Skin epidermis (tissue), 12 donors: ENCODE measurements around the gene TMEM141.
"Not testable (repeated sequence)": the region's sequence is repeated elsewhere in the genome, so short reads cannot be mapped to it uniquely, and the experiment has no call there.

Source experiments
- H3K27ac ChIP-seq, 21 experiments: fragments of 200-600 bp; sonication (generic) in 11 of 21; one replicate each; pipeline ENCODE4 v1.5.0; 2020; ENCODE audit warnings: mild to moderate bottlenecking in 3 of 21, inconsistent platforms in 2 of 21, moderate library complexity in 2 of 21
- H3K4me3 ChIP-seq, 7 experiments: fragments of 200-600 bp; sonication (generic) in 2 of 7; one replicate each; pipeline ENCODE4 v1.5.0; 2020; ENCODE audit warnings: inconsistent platforms in 2 of 7, mild to moderate bottlenecking in 2 of 7, moderate library complexity in 1 of 7

Gene TMEM141

GRCh38 chr9:136754626-136755301 is 36.4 kb upstream of the TMEM141 start:
- H3K27ac ChIP-seq = no peak overlapping the region
- no peak overlapping the region for H3K4me3 ChIP-seq

- not testable (repeated sequence) for H3K27ac ChIP-seq, H3K4me3 ChIP-seq
Observed at GRCh38 chr9:136755302-136756133, 35.6 kb upstream of the TMEM141 start.

GRCh38 chr9:136756134-136756438 is 35.1 kb upstream of the TMEM141 start:
- no peak overlapping the region for H3K4me3 ChIP-seq
- no peak overlapping the region for H3K27ac ChIP-seq

GRCh38 chr9:136756836-136757235 is 34.3 kb upstream of the TMEM141 start:
- Histone ChIP-seq H3K4me3 (no peak overlapping the region), H3K27ac (peak overlapping the region in 1 of 21 experiments; percentile 5)

GRCh38 chr9:136757328-136757727 is 33.8 kb upstream of the TMEM141 start:
- Histone ChIP-seq H3K4me3 (no peak overlapping the region), H3K27ac (peak overlapping the region in 1 of 21 experiments; percentile 42)

GRCh38 chr9:136757751-136758140 is 33.4 kb upstream of the TMEM141 start:
- Histone ChIP-seq H3K27ac (peak overlapping the region in 1 of 21 experiments; percentile 42), H3K4me3 (no peak overlapping the region)

GRCh38 chr9:136759001-136759400 is 32.1 kb upstream of the TMEM141 start:
- Histone ChIP-seq H3K4me3 (no peak overlapping the region), H3K27ac (no peak overlapping the region)

- Histone ChIP-seq H3K27ac (no peak overlapping the region), H3K4me3 (no peak overlapping the region)
Observed at GRCh38 chr9:136759436-136760325, 31.5 kb upstream of the TMEM141 start.

GRCh38 chr9:136760424-136760823 is 30.7 kb upstream of the TMEM141 start:
- no peak overlapping the region for H3K4me3 ChIP-seq
- H3K27ac ChIP-seq = no peak overlapping the region

GRCh38 chr9:136760834-136761544 is 30.2 kb upstream of the TMEM141 start:
- H3K27ac ChIP-seq = not testable (repeated sequence)

GRCh38 chr9:136761545-136761981 is 29.6 kb upstream of the TMEM141 start:
- no peak overlapping the region for H3K27ac ChIP-seq
- H3K4me3 ChIP-seq = no peak overlapping the region

More at GRCh38 chr9:136760834-136761544, 30.2 kb upstream of the TMEM141 start:
- H3K4me3 ChIP-seq = not testable (repeated sequence)

- Histone ChIP-seq H3K4me3 (no peak overlapping the region), H3K27ac (no peak overlapping the region)
Observed at GRCh38 chr9:136762221-136762691, 28.9 kb upstream of the TMEM141 start.

- Histone ChIP-seq H3K4me3 (no peak overlapping the region), H3K27ac (no peak overlapping the region)
Observed at GRCh38 chr9:136762915-136763648, 28.1 kb upstream of the TMEM141 start.

- H3K4me3 ChIP-seq = no peak overlapping the region
- no peak overlapping the region for H3K27ac ChIP-seq
Observed at GRCh38 chr9:136763649-136764035, 27.5 kb upstream of the TMEM141 start.

- Histone ChIP-seq H3K27ac (no peak within 1 kb of the TSS), H3K4me3 (no peak within 1 kb of the TSS)
Observed at GRCh38 chr9:136764301-136764891, 26.7 kb upstream of the TMEM141 start, which contains the start of gene LCN15. LCN15 (minus strand) TSS chr9:136764518; CDS start chr9:136764488, 30 bp downstream.

- Histone ChIP-seq H3K27ac (no peak overlapping the region), H3K4me3 (no peak overlapping the region)
Observed at GRCh38 chr9:136765041-136765440, 26.1 kb upstream of the TMEM141 start.

- not testable (repeated sequence) for H3K27ac ChIP-seq, H3K4me3 ChIP-seq
Observed at GRCh38 chr9:136765745-136766409, 25.3 kb upstream of the TMEM141 start.
